Trophoblast cell (in vitro differentiated cells and primary cell): ENCODE measurements around the gene SRGAP3.
A peak's percentile ranks its signal among the peaks of the same experiment; 100 is the strongest.

Source experiments
- DNase-seq, 2 donors: peaks; one replicate each; pipeline ENCODE4 v3.0.0-alpha.2; 2016
- H2AFZ ChIP-seq: 2 replicates; pipeline ENCODE4 v1.6.1; 2013; ENCODE audit warnings: low read length, moderate library complexity, mild to moderate bottlenecking; ENCODE audit not compliant: insufficient read depth, poor library complexity
- H2AK5ac ChIP-seq: 2 replicates; pipeline ENCODE4 v1.6.1; 2013; ENCODE audit warnings: mild to moderate bottlenecking, low read length
- H2BK120ac ChIP-seq: 2 replicates; pipeline ENCODE4 v1.6.1; 2013; ENCODE audit warnings: low read length, mild to moderate bottlenecking, moderate library complexity; ENCODE audit not compliant: insufficient read depth, poor library complexity
- H2BK12ac ChIP-seq: 2 replicates; pipeline ENCODE4 v1.6.1; 2013; ENCODE audit warnings: mild to moderate bottlenecking, low read length, moderate library complexity
- H2BK5ac ChIP-seq: 2 replicates; pipeline ENCODE4 v1.6.1; 2013; ENCODE audit warnings: low read length, low read depth, moderate library complexity, mild to moderate bottlenecking; ENCODE audit not compliant: poor library complexity
- H3K14ac ChIP-seq: 2 replicates; pipeline ENCODE4 v1.6.1; 2013; ENCODE audit warnings: mild to moderate bottlenecking, low read length
- H3K18ac ChIP-seq: 2 replicates; pipeline ENCODE4 v1.6.1; 2013; ENCODE audit warnings: mild to moderate bottlenecking, low read length
- H3K23ac ChIP-seq: 2 replicates; pipeline ENCODE4 v1.6.1; 2013; ENCODE audit warnings: low read length
- H3K27ac ChIP-seq: 2 replicates; pipeline ENCODE4 v1.5.1; 2013; ENCODE audit warnings: low read depth, mild to moderate bottlenecking, inconsistent platforms, low read length, moderate library complexity
- H3K27me3 ChIP-seq: 2 replicates; pipeline ENCODE4 v1.6.1; 2013; ENCODE audit warnings: inconsistent platforms, mild to moderate bottlenecking, low read length, moderate library complexity; ENCODE audit not compliant: insufficient read depth
- H3K36me3 ChIP-seq, 2 experiments: 1 replicate in 1 of 2; 2 replicates in 1 of 2; pipeline ENCODE4 v1.6.1; 2013; ENCODE audit warnings: low read length in 2 of 2, mild to moderate bottlenecking in 2 of 2, moderate library complexity in 1 of 2; ENCODE audit not compliant: insufficient read depth in 2 of 2, control insufficient read depth in 1 of 2
- H3K4ac ChIP-seq: 2 replicates; pipeline ENCODE4 v1.6.1; 2013; ENCODE audit warnings: low read depth, mild to moderate bottlenecking, low read length, moderate library complexity
- H3K4me1 ChIP-seq, 2 experiments: 1 replicate in 1 of 2; 2 replicates in 1 of 2; pipeline ENCODE4 v1.6.1; 2013; ENCODE audit warnings: low read length in 2 of 2, mild to moderate bottlenecking in 2 of 2, moderate library complexity in 1 of 2; ENCODE audit not compliant: insufficient read depth in 2 of 2, control insufficient read depth in 1 of 2
- H3K4me2 ChIP-seq: 2 replicates; pipeline ENCODE4 v1.6.1; 2013; ENCODE audit warnings: inconsistent platforms, mild to moderate bottlenecking, low read length, moderate library complexity
- H3K4me3 ChIP-seq: 2 replicates; pipeline ENCODE4 v1.5.1; 2013; ENCODE audit warnings: mild to moderate bottlenecking, low read depth, low read length, inconsistent platforms
- H3K79me1 ChIP-seq: one replicate; pipeline ENCODE4 v1.6.1; 2013; ENCODE audit warnings: low read length
- H3K79me2 ChIP-seq: 2 replicates; pipeline ENCODE4 v1.6.1; 2013; ENCODE audit warnings: low read length, mild to moderate bottlenecking; ENCODE audit not compliant: control insufficient read depth, insufficient read depth, poor library complexity
- H3K9ac ChIP-seq: 2 replicates; pipeline ENCODE4 v1.6.1; 2013; ENCODE audit warnings: mild to moderate bottlenecking, low read length
- H3K9me3 ChIP-seq: 2 replicates; pipeline ENCODE4 v1.6.1; 2013; ENCODE audit warnings: low read depth, mild to moderate bottlenecking, control low read depth, inconsistent platforms, low read length; ENCODE audit not compliant: insufficient read depth
- H4K12ac ChIP-seq: 2 replicates; pipeline ENCODE4 v1.6.1; 2013; ENCODE audit warnings: low read depth, mild to moderate bottlenecking, low read length, moderate library complexity
- H4K8ac ChIP-seq: 2 replicates; pipeline ENCODE4 v1.6.1; 2013; ENCODE audit warnings: low read depth, mild to moderate bottlenecking, low read length, moderate library complexity
- H4K91ac ChIP-seq: one replicate; pipeline ENCODE4 v1.6.1; 2013; ENCODE audit warnings: low read depth, mild to moderate bottlenecking, low read length, moderate library complexity
- WGBS: extraction: QIAGEN DNeasy Blood & Tissue Kit; methylation state at CpG from one replicate; pipeline ENCODE4 v1.1.7; 2013; ENCODE audit warnings: missing lambda C conversion rate; ENCODE audit not compliant: insufficient read length, insufficient coverage; ENCODE audit errors: extremely low coverage; 5-methylcytosine and 5-hydroxymethylcytosine counted together

Gene SRGAP3

DNA sequence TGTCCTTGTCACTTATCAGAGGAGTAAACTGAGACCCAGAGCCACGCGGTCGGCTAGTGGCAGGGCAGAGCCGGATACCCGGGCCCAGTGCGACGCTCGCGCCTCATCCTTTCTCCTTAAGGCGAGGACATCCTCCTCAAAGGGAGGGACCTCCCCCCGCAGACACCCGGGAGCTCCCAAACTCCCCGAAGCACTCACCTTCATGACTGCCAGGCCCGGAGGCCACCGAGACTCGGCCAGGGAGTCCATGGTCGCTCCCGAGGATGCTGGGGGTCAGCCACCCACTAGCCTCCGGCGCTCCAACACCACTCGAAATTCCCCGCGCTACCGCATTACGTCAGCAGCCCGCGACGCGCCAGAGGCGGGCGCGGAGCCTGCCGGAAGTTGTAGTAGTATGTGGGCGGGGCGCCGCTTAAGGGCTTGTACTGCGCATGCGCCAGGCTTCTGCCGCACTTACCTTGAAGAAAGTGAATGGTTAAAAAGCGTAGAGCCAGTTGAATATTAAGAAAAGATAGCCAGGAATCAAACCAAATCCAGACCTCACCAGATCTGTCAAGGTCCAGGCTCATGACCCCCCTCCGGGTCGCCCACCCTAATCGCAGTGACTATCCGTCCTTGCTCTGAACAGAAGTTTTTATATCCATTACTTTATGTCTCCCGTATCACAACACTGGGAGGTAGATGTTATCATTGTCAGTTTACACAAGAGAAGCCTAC lies 286.2 kb downstream of the SRGAP3 start, which contains the start of gene RAD18:
Gene RAD18 (minus strand): TSS at position 336 of the 717 bp plus-strand sequence. CDS start 87 bp downstream, at position 249.
- Histone ChIP-seq H3K18ac (peak within 1 kb of the TSS; percentile 28), H3K79me1 (peaks cover 6% of the 10 kb centered on the region), H4K8ac (peak within 1 kb of the TSS; percentile 91), H2AFZ (peak within 1 kb of the TSS; percentile 87), H3K27ac (no peak within 1 kb of the TSS), H3K14ac (peak within 1 kb of the TSS; percentile 67), H3K9ac (peak within 1 kb of the TSS; percentile 79), H4K12ac (peak within 1 kb of the TSS; percentile 88), H3K23ac (no peak within 1 kb of the TSS), H2AK5ac (no peak within 1 kb of the TSS), H3K4me1 (peaks cover 0 to 10% of the 10 kb centered on the region in 2 experiments), H3K9me3 (no peaks in the 10 kb centered on the region), H3K36me3 (peaks cover 0 to 4% of the 10 kb centered on the region in 2 experiments), H2BK5ac (peak within 1 kb of the TSS; percentile 61), H2BK120ac (peak within 1 kb of the TSS; percentile 14), H4K91ac (peak within 1 kb of the TSS; percentile 72), H3K4ac (peak within 1 kb of the TSS; percentile 80), H3K4me3 (peak within 1 kb of the TSS; percentile 93), H3K4me2 (peak within 1 kb of the TSS; percentile 78), H2BK12ac (no peak within 1 kb of the TSS), H3K27me3 (no peaks in the 10 kb centered on the region), H3K79me2 (peaks cover 3% of the 10 kb centered on the region)
- DNase-seq = peak; percentile 92 to 97
- WGBS = no CpG with 5 or more reads among the region's 45 CpGs

DNA sequence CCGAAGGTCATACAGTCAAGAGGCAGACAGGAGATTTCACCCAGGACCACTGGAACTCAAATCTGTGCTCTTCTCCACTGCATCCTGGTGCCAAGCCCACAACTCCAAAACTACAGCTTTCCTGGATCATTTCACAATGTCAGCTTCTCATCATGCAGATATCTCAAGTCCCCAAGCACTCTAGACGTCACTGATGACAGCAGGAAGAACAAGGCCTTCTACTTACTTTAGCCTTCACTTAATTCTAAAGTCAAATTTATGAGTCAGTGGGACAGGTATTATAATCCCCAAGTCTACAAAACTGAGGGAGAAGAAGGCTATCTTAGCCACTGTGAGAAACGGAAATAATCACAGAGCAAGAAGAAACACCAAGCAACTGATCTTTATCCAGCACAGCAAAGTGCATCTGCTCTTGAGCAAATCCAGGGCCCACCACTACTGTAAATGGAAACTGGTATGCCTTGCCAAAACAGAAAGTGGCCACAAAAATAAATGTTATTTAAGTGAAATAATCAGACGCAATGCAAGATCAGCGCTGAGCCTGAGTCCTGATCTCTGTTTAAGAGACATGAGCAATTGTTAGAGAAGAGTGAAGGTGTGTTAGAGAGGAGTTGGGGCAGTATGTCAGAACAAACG lies 287.1 kb downstream of the SRGAP3 start:
- Histone ChIP-seq H3K4me2 (peak overlapping the region; percentile 78), H4K8ac (no peak overlapping the region), H3K4me3 (no peak overlapping the region), H2AK5ac (no peak overlapping the region), H3K36me3 (peaks cover 0 to 4% of the 10 kb centered on the region in 2 experiments), H3K79me2 (peaks cover 3% of the 10 kb centered on the region), H3K27me3 (no peaks in the 10 kb centered on the region), H2BK5ac (no peak overlapping the region), H4K12ac (no peak overlapping the region), H3K9ac (no peak overlapping the region), H3K27ac (no peak overlapping the region), H2BK120ac (no peak overlapping the region), H3K23ac (no peak overlapping the region), H4K91ac (no peak overlapping the region), H3K9me3 (no peaks in the 10 kb centered on the region), H3K18ac (no peak overlapping the region), H3K14ac (no peak overlapping the region), H3K79me1 (peaks cover 6% of the 10 kb centered on the region), H3K4me1 (peaks cover 0 to 10% of the 10 kb centered on the region in 2 experiments), H2AFZ (no peak overlapping the region), H3K4ac (peak overlapping the region; percentile 53), H2BK12ac (no peak overlapping the region)
- no CpG with 5 or more reads among the region's 6 CpGs for WGBS
- no peak for DNase-seq

DNA sequence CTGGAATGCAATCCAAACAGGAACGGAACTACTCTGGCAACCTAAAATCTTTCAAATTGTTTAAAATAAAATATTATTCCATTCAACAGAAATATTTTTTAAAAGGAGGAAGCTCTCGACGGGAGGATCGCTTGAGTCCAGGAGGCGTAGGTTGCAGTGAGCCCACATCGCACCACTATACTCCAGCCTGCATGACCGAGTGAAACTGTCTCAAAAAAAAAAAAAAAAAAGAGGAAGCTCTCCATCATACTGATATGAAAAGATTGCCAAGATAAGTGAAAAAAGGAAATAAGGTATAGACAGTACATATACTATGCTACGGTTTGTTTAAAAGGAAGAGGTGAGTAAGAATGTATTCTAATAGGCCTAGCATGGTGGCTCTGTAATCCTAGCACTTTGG lies 289.8 kb downstream of the SRGAP3 start:
- H3K27ac ChIP-seq = no peak overlapping the region
- H4K12ac ChIP-seq = no peak overlapping the region
- H2BK120ac ChIP-seq = no peak overlapping the region
- WGBS = no CpG with 5 or more reads among the region's 8 CpGs
- H3K27me3 ChIP-seq = no peaks in the 10 kb centered on the region
- no peak overlapping the region for H3K4me3 ChIP-seq
- H3K4ac ChIP-seq = no peak overlapping the region
- peaks cover 6 to 16% of the 10 kb centered on the region in 2 experiments for H3K4me1 ChIP-seq
- H3K14ac ChIP-seq = no peak overlapping the region
- H2BK5ac ChIP-seq = no peak overlapping the region
- no peak overlapping the region for H3K18ac ChIP-seq
- H4K8ac ChIP-seq = no peak overlapping the region
- no peak overlapping the region for H4K91ac ChIP-seq
- H2AFZ ChIP-seq = no peak overlapping the region
- no peak for DNase-seq
- no peak overlapping the region for H3K9ac ChIP-seq
- no peak overlapping the region for H2BK12ac ChIP-seq
- H3K23ac ChIP-seq = no peak overlapping the region
- H2AK5ac ChIP-seq = no peak overlapping the region
- peaks cover 6% of the 10 kb centered on the region for H3K79me1 ChIP-seq
- no peak overlapping the region for H3K4me2 ChIP-seq
- H3K79me2 ChIP-seq = peaks cover 3% of the 10 kb centered on the region
- H3K9me3 ChIP-seq = no peaks in the 10 kb centered on the region
- H3K36me3 ChIP-seq = peaks cover 0 to 4% of the 10 kb centered on the region in 2 experiments

DNA sequence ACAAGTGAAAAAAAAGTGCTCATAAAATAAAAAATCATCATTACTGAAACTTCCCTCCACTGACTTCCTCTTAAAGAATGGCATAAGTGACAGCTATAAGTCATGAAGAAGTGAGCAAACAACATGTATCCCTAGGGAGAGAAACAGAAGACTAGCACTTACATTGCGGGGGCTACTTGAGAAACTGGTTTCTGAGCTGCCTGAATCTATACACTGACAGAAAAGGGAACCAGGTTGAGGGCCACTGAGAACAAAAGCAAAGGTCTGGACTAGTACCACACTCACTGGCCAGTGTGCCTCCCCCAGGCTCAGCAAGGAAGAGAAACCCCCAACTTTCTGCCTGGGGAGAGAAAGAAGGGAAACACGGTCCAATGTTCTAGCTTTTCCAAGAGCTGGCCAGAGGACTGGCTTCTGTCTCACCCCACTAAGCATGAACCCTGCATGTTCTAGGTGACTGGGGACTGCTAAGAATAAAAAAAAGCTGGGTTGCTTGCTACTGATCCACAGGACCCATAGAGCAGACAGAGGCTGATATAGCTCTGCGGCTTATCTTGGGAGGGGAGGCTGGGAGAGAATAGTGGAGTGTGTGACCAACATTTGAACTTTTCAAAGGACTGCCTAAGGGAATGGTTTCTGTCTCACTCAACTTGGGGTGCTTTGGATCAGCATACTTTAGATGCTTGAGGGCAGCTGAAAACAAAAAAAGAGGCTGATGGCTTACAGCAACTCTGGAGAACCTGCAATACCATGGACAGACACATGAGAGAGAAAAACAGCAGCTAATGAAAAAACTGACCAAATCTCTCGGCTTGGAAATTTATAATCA lies 294.3 kb downstream of the SRGAP3 start:
- WGBS = no CpG with 5 or more reads among the region's 4 CpGs
- Histone ChIP-seq H2BK120ac (peak overlapping the region; percentile 72), H3K23ac (no peak overlapping the region), H3K79me1 (no peaks in the 10 kb centered on the region), H3K18ac (peak overlapping the region; percentile 64), H2AK5ac (no peak overlapping the region), H3K36me3 (peaks cover 0 to 4% of the 10 kb centered on the region in 2 experiments), H4K8ac (peak overlapping the region; percentile 72), H3K9ac (no peak overlapping the region), H3K9me3 (no peaks in the 10 kb centered on the region), H3K4ac (no peak overlapping the region), H3K4me3 (no peak overlapping the region), H3K27me3 (no peaks in the 10 kb centered on the region), H3K27ac (peak overlapping the region; percentile 60), H4K91ac (peak overlapping the region; percentile 78), H2AFZ (no peak overlapping the region), H3K14ac (peak overlapping the region; percentile 68), H3K4me2 (peak overlapping the region; percentile 14), H2BK5ac (peak overlapping the region; percentile 77), H3K79me2 (no peaks in the 10 kb centered on the region), H2BK12ac (peak overlapping the region; percentile 36), H4K12ac (no peak overlapping the region), H3K4me1 (peaks cover 6 to 7% of the 10 kb centered on the region in 2 experiments)
- DNase-seq = no peak
